ENCODE results near the gene UTF1.
"Not testable (repeated sequence)": the region's sequence is repeated elsewhere in the genome, so short reads cannot be mapped to it uniquely, and the experiment has no call there.

Gene UTF1

GRCh38 chr10:133227256-133227655, 2.8 kb upstream of the UTF1 start:
- Histone ChIP-seq H3K4me3 (ENCODE audit: insufficient read depth, low read depth, low read length, poor library complexity, severe bottlenecking) (no peak overlapping the region), H3K27ac (ENCODE audit: insufficient read depth, low read length, poor library complexity, severe bottlenecking) (no peak overlapping the region), H3K27me3 (replicated peaks; ENCODE audit: control insufficient read depth, insufficient read depth, low read length, poor library complexity, severe bottlenecking) (peaks cover 24% of the 10 kb centered on the region), H3K4me1 (ENCODE audit: control insufficient read depth, insufficient read depth, low read length, poor library complexity, severe bottlenecking) (peaks cover 4% of the 10 kb centered on the region), H3K36me3 (ENCODE audit: control insufficient read depth, insufficient read depth, low read length) (no peaks in the 10 kb centered on the region), H3K9me3 (ENCODE audit: control insufficient read depth, low read length) (no peaks in the 10 kb centered on the region)
- DNase-seq = no peak

GRCh38 chr10:133229265-133230043, 563 bp upstream of the UTF1 start:
- peaks cover 4% of the 10 kb centered on the region for H3K4me1 ChIP-seq (ENCODE audit: control insufficient read depth, insufficient read depth, low read length, poor library complexity, severe bottlenecking)
- no peak for DNase-seq
- H3K27ac ChIP-seq (ENCODE audit: insufficient read depth, low read length, poor library complexity, severe bottlenecking) = no peak overlapping the region
- H3K9me3 ChIP-seq (ENCODE audit: control insufficient read depth, low read length) = no peaks in the 10 kb centered on the region
- no peaks in the 10 kb centered on the region for H3K36me3 ChIP-seq (ENCODE audit: control insufficient read depth, insufficient read depth, low read length)
- H3K4me3 ChIP-seq (ENCODE audit: insufficient read depth, low read depth, low read length, poor library complexity, severe bottlenecking) = no peak overlapping the region
- H3K27me3 ChIP-seq (replicated peaks; ENCODE audit: control insufficient read depth, insufficient read depth, low read length, poor library complexity, severe bottlenecking) = peaks cover 24% of the 10 kb centered on the region

- Histone ChIP-seq H3K27me3 (replicated peaks; ENCODE audit: control insufficient read depth, insufficient read depth, low read length, poor library complexity, severe bottlenecking) (peaks cover 30% of the 10 kb centered on the region), H3K36me3 (ENCODE audit: control insufficient read depth, insufficient read depth, low read length) (no peaks in the 10 kb centered on the region), H3K4me1 (ENCODE audit: control insufficient read depth, insufficient read depth, low read length, poor library complexity, severe bottlenecking) (peaks cover 10% of the 10 kb centered on the region), H3K4me3 (ENCODE audit: insufficient read depth, low read depth, low read length, poor library complexity, severe bottlenecking) (no peak overlapping the region), H3K9me3 (ENCODE audit: control insufficient read depth, low read length) (no peaks in the 10 kb centered on the region), H3K27ac (ENCODE audit: insufficient read depth, low read length, poor library complexity, severe bottlenecking) (no peak overlapping the region)
- DNase-seq = no peak
Measured at GRCh38 chr10:133230387-133231195, 574 bp downstream of the UTF1 start.

DNA sequence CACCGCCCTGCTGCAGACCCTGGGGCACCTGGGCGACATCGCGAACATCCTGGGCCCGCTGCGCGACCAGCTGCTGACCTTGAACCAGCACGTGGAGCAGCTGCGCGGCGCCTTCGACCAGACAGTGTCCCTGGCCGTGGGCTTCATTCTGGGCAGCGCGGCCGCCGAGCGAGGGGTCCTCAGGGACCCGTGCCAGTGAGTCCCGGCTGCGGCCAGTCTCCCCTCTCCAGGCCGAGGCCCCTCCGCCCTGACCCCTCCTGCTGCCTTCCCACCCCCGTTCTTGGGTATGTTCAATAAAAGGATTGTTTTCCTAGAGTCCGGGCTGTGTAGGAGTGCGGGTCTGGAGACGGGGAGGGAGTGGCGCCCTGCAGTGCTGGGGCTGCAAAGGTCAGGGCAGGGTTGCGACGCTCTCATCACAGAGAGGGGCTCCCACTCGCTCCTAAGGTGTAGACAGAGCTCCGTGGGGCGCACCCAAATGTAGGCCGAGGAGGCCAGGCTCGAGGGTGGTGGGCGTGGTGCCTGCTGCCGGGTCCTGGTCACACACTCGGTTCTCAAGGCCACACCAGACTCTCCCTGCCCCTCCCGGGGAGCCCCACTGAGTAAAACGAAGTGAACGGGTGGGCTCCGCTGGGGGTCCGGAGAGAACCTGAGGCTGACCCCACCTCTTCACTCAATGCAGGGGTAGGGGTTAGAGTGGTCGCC, 1.4 kb downstream of the UTF1 start:
- Histone ChIP-seq H3K27me3 (replicated peaks; ENCODE audit: control insufficient read depth, insufficient read depth, low read length, poor library complexity, severe bottlenecking) (peaks cover 34% of the 10 kb centered on the region), H3K36me3 (ENCODE audit: control insufficient read depth, insufficient read depth, low read length) (no peaks in the 10 kb centered on the region)

DNA sequence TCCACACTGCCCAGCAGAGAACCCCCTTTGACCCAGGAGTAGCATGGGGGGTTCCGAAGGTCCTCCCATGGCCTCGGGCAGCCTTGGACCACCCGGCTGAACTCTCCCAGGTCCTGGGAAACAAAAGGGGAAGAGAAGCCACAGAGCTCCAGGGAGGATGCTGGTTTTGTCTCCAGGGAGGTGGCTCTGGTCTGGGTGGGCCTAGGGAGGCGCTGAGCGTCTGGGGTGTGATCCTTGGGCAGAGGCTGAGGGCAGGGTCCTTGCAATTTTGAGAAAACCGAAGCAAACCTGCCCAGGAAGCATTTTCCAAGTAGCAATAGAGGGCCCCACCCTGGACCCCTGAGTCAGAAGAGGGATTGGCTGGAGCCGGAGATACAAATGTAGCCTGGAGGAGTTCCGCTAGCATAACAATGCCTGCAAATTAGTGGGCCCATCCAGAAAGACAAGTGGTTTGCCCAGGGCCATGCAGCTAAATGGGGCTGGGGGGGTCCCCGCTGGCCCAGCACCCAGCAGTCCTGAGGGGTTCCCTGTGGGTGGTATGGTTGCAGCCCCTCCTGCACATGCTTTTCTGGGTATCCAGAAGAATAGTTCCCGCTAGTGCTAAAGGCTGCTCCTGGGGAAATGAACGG, 2.0 kb downstream of the UTF1 start:
- no peaks in the 10 kb centered on the region for H3K36me3 ChIP-seq (ENCODE audit: control insufficient read depth, insufficient read depth, low read length)
- no peak for DNase-seq
- H3K27ac ChIP-seq (ENCODE audit: insufficient read depth, low read length, poor library complexity, severe bottlenecking) = no peak overlapping the region
- peaks cover 24% of the 10 kb centered on the region for H3K4me1 ChIP-seq (ENCODE audit: control insufficient read depth, insufficient read depth, low read length, poor library complexity, severe bottlenecking)
- no peaks in the 10 kb centered on the region for H3K9me3 ChIP-seq (ENCODE audit: control insufficient read depth, low read length)
- no peak overlapping the region for H3K4me3 ChIP-seq (ENCODE audit: insufficient read depth, low read depth, low read length, poor library complexity, severe bottlenecking)
- H3K27me3 ChIP-seq (replicated peaks; ENCODE audit: control insufficient read depth, insufficient read depth, low read length, poor library complexity, severe bottlenecking) = peaks cover 40% of the 10 kb centered on the region

More for the DNA sequence above, 1.4 kb downstream of the UTF1 start:
- no peaks in the 10 kb centered on the region for H3K9me3 ChIP-seq (ENCODE audit: control insufficient read depth, low read length)
- no peak overlapping the region for H3K27ac ChIP-seq (ENCODE audit: insufficient read depth, low read length, poor library complexity, severe bottlenecking)
- no peak overlapping the region for H3K4me3 ChIP-seq (ENCODE audit: insufficient read depth, low read depth, low read length, poor library complexity, severe bottlenecking)
- no peak for DNase-seq
- H3K4me1 ChIP-seq (ENCODE audit: control insufficient read depth, insufficient read depth, low read length, poor library complexity, severe bottlenecking) = peaks cover 18% of the 10 kb centered on the region

DNA sequence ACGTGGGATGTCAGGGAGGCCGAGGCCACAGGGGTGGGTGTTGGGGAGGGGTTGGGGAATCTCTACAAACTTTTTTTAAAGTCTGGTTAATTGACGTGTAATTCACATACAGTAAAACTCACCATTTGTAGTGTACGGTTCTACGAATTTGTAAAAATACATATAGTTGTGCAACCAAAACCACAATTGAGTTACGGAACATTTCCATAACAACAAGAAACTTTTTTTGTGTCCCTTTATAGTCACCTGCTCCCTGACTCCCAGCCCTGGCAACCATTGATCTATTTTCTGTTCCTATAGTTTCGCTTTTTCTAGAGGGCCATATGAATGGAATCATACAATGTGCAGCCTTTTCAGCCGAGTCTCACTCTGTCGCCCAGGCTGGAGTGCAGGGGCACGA, 4.8 kb downstream of the UTF1 start:
- H3K4me3 ChIP-seq (ENCODE audit: insufficient read depth, low read depth, low read length, poor library complexity, severe bottlenecking); DNase-seq: not testable (repeated sequence)
- H3K27me3 ChIP-seq (replicated peaks; ENCODE audit: control insufficient read depth, insufficient read depth, low read length, poor library complexity, severe bottlenecking) = peaks cover 59% of the 10 kb centered on the region

GRCh38 chr10:133235265-133235855, 5.3 kb downstream of the UTF1 start:
- Histone ChIP-seq H3K4me3 (ENCODE audit: insufficient read depth, low read depth, low read length, poor library complexity, severe bottlenecking) (peak overlapping the region; percentile 55), H3K9me3 (ENCODE audit: control insufficient read depth, low read length) (no peaks in the 10 kb centered on the region), H3K27me3 (replicated peaks; ENCODE audit: control insufficient read depth, insufficient read depth, low read length, poor library complexity, severe bottlenecking) (peaks cover 63% of the 10 kb centered on the region), H3K36me3 (ENCODE audit: control insufficient read depth, insufficient read depth, low read length) (no peaks in the 10 kb centered on the region), H3K27ac (ENCODE audit: insufficient read depth, low read length, poor library complexity, severe bottlenecking) (no peak overlapping the region), H3K4me1 (ENCODE audit: control insufficient read depth, insufficient read depth, low read length, poor library complexity, severe bottlenecking) (peaks cover 33% of the 10 kb centered on the region)
- DNase-seq = no peak

More for the DNA sequence above, 4.8 kb downstream of the UTF1 start:
- H3K36me3 ChIP-seq (ENCODE audit: control insufficient read depth, insufficient read depth, low read length); H3K27ac ChIP-seq (ENCODE audit: insufficient read depth, low read length, poor library complexity, severe bottlenecking); H3K9me3 ChIP-seq (ENCODE audit: control insufficient read depth, low read length): not testable (repeated sequence)
- peaks cover 33% of the 10 kb centered on the region for H3K4me1 ChIP-seq (ENCODE audit: control insufficient read depth, insufficient read depth, low read length, poor library complexity, severe bottlenecking)

- DNase-seq = no peak
- Histone ChIP-seq H3K4me3 (ENCODE audit: insufficient read depth, low read depth, low read length, poor library complexity, severe bottlenecking) (peak overlapping the region; percentile 55), H3K36me3 (ENCODE audit: control insufficient read depth, insufficient read depth, low read length) (no peaks in the 10 kb centered on the region), H3K27me3 (replicated peaks; ENCODE audit: control insufficient read depth, insufficient read depth, low read length, poor library complexity, severe bottlenecking) (peaks cover 64% of the 10 kb centered on the region), H3K4me1 (ENCODE audit: control insufficient read depth, insufficient read depth, low read length, poor library complexity, severe bottlenecking) (peaks cover 34% of the 10 kb centered on the region), H3K27ac (ENCODE audit: insufficient read depth, low read length, poor library complexity, severe bottlenecking) (no peak overlapping the region), H3K9me3 (ENCODE audit: control insufficient read depth, low read length) (no peaks in the 10 kb centered on the region)
Measured at GRCh38 chr10:133235932-133236331, 5.9 kb downstream of the UTF1 start.

- peak overlapping the region; percentile 55 for H3K4me3 ChIP-seq (ENCODE audit: insufficient read depth, low read depth, low read length, poor library complexity, severe bottlenecking)
Measured at GRCh38 chr10:133236401-133237240, 6.6 kb downstream of the UTF1 start.

More at GRCh38 chr10:133236401-133237240, 6.6 kb downstream of the UTF1 start:
- H3K36me3 ChIP-seq (ENCODE audit: control insufficient read depth, insufficient read depth, low read length) = no peaks in the 10 kb centered on the region
- DNase-seq = no peak
- peaks cover 34% of the 10 kb centered on the region for H3K4me1 ChIP-seq (ENCODE audit: control insufficient read depth, insufficient read depth, low read length, poor library complexity, severe bottlenecking)
- no peaks in the 10 kb centered on the region for H3K9me3 ChIP-seq (ENCODE audit: control insufficient read depth, low read length)
- H3K27me3 ChIP-seq (replicated peaks; ENCODE audit: control insufficient read depth, insufficient read depth, low read length, poor library complexity, severe bottlenecking) = peaks cover 59% of the 10 kb centered on the region
- H3K27ac ChIP-seq (ENCODE audit: insufficient read depth, low read length, poor library complexity, severe bottlenecking) = no peak overlapping the region
